T-helper 1 cell treated with Interleukin-12 subunit alpha and Interleukin-12 subunit beta and Interleukin-4 antibody, amounts not matched to agents 30 ng/mL and 1 ng/mL, for 36 hours (primary cell): ENCODE results near the gene TBX20. TPM values are rescaled to one million over a fixed set of nuclear protein-coding genes. Genes with fewer than 3 reads are reported as not detected.
"Not testable (repeated sequence)": the region's sequence is repeated elsewhere in the genome, so short reads cannot be mapped to it uniquely, and the experiment has no call there.

ENCODE experiments used
- intact Hi-C: fragments of 100-400 bp; cut with micrococcal nuclease; formaldehyde crosslinking; loops from one replicate; pipeline ENCODE4 v1.15.1; 2024
- total RNA-seq: library from RNA; stranded (reverse); gene quantifications from 2 replicates; pipeline ENCODE4 v1.2.3, GENCODE V29; 2022

Gene TBX20
- total RNA-seq, 1 donor from 2014 or later, result 0.25 TPM

GRCh38 chr7:35228496-35229051, 25.3 kb downstream of the TBX20 start:
- intact Hi-C loops, result not testable (repeated sequence)

- intact Hi-C loops, result not testable (repeated sequence)
Measured at GRCh38 chr7:35227438-35227837, 26.5 kb downstream of the TBX20 start.

DNA sequence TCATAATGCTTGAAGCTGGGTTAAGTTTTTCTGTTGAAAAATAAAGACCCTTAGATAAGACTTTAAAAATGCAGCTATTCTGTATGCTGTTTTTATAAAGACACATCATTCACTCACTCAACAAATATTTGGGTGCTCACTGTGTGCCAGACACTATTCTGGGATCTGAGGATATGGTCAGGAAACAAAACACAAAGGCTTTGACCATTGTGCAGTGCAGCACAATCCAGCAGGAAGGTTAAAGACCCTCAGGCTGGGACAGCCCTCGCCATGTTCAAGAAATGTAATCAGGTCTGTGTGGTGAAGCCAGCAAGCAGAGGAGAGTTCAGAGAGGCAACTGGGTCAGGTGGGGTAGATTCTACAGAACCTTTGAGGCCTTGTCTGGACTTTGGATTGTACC, 31.5 kb downstream of the TBX20 start:
- intact Hi-C loops, result not testable (repeated sequence)

GRCh38 chr7:35220176-35220575, 33.7 kb downstream of the TBX20 start:
- intact Hi-C loops, result not testable (repeated sequence)

- intact Hi-C loops, result not testable (repeated sequence)
Measured at GRCh38 chr7:35216033-35216432, 37.9 kb downstream of the TBX20 start.

GRCh38 chr7:35215063-35215462, 38.8 kb downstream of the TBX20 start:
- intact Hi-C loops, result not testable (repeated sequence)

DNA sequence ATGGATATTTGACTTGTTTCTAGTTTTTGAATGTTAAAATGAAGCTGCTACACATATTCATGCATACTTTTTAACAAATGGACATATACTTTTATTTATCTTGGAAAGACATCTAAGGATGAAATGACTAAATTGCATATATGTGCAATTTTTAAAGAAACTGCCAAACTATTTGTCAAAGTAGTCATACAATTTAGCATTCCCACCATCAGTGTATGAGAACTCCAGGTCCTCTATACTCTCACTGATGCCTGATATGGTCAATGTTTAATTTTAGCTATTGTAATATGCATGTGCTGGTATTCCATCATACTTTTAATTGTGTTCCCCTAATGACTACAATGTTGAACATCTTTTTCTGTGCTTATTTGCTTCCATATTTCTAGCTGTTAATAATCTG, 47.0 kb downstream of the TBX20 start:
- intact Hi-C loops, result loop anchor here (5.0 kb wide), 1 partner anchor 420 kb away; no protein-coding TSS in a partner anchor

- intact Hi-C loops, result loop anchor here (5.0 kb wide), 1 partner anchor 422 kb away; no protein-coding TSS in a partner anchor
Measured at GRCh38 chr7:35204850-35205249, 49.0 kb downstream of the TBX20 start.

DNA sequence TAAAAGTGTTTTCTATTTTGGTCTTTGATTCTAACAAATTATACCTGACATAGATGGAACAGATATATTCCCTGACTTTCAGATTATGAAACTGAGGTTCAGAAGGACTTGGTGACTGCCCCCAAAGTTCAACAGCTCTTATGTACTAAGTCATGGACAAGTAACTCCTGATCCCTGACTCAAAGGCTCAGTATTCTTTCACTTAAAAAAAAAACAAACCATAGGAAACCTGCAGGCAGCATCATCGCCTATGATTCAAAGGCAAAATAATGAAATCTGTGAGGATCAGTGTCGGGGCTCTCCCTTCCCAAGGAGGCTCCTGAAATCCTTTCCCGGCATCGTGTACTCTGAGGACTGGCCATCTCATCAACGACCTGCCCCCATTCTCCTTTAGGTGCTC, 49.9 kb downstream of the TBX20 start:
- intact Hi-C loops, result not testable (repeated sequence)

- intact Hi-C loops, result not testable (repeated sequence)
Measured at GRCh38 chr7:35202353-35202752, 51.5 kb downstream of the TBX20 start.

DNA sequence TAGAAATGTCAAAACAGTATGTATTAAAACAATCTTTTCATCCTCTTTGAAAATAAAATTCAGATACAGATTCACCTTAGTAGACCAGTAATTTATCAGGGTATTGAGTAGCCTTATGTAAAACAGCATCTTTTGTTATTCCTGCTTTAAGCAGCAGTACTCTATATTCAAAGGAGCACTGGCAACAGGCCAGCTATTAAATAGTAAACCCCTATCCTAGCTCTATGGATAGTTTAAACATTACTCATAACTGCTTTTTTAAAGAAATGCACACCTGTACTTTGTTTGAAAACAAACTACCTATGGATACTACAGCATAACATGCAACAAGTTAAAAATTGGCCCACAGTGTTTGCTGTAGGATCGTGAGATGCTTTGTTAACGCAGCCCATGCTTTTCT, 53.7 kb downstream of the TBX20 start:
- intact Hi-C loops, result not testable (repeated sequence)

DNA sequence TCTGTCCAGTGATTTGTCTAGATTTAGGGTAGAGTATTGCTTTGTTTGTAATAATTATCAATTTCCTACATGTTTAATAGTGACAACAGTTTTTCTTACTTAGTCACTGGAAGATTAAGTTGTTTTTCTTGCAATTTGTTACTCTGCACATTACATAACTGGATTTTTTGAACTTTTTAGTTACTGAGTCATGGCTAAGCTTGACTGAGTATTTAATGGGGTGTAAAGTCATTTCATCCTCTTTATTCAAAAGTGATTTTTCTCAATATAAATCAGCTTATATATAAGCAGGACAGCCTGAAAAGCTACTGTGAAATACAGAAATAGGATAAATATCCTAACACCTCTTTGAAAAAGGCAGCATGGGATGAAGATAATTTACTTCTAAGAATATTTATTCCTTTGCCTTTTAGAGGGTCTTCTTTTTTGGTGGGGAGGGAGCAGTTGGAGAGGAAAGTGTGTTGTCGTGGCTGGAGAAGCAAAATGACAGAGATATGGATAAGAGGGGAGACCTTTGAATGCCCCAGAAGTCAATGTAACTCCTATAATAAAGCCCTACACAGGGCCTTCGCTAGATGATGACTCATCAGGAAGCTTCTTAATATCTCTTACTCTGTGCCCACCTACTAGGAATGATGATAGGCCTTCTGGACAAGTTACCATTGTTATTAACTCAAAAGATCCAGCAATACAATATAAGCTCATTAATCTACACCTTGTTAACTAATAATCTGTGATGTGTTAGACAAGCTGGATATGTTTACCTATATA, 55.3 kb downstream of the TBX20 start:
- intact Hi-C loops, result not testable (repeated sequence)

GRCh38 chr7:35191571-35191970, 62.3 kb downstream of the TBX20 start:
- intact Hi-C loops, result loop anchor here (2.0 to 5.0 kb wide), 2 partner anchors 345 to 431 kb away; no protein-coding TSS in a partner anchor

DNA sequence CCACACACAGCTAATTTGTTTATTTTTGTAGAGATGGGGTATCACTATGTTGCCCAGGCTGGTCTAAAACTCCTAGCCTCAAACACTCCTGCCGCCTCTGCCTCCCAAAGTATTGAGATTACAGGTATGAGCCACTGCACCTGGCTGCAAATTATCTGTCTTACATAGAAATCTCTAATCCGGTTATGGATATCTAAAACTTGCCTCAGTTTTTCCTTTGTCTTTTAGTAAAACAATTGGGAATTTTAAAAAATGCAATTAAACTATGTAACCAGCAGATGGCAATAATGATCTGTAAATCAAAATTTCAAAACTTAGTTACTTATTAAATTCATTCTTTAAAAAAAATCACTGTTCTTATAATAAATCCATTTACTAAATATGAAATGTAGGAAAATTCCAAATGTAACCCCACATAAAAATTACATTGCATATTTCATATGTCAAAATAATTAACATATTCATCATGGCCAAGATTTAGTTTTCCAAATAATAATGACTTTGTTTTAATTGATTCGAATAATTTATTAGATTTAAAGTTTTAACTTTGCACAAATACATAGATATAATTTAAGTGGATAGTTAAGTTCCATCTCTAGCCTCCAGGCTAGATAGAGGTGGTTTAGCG, 63.6 kb downstream of the TBX20 start:
- intact Hi-C loops, result loop anchor here (1.0 to 5.0 kb wide), 3 partner anchors 330 to 432 kb away; no protein-coding TSS in a partner anchor

- intact Hi-C loops, result loop anchor here (5.0 kb wide), 1 partner anchor 66 kb away; the partner anchor contains the start of gene TBX20
Measured at GRCh38 chr7:35186751-35187150, 67.1 kb downstream of the TBX20 start.

DNA sequence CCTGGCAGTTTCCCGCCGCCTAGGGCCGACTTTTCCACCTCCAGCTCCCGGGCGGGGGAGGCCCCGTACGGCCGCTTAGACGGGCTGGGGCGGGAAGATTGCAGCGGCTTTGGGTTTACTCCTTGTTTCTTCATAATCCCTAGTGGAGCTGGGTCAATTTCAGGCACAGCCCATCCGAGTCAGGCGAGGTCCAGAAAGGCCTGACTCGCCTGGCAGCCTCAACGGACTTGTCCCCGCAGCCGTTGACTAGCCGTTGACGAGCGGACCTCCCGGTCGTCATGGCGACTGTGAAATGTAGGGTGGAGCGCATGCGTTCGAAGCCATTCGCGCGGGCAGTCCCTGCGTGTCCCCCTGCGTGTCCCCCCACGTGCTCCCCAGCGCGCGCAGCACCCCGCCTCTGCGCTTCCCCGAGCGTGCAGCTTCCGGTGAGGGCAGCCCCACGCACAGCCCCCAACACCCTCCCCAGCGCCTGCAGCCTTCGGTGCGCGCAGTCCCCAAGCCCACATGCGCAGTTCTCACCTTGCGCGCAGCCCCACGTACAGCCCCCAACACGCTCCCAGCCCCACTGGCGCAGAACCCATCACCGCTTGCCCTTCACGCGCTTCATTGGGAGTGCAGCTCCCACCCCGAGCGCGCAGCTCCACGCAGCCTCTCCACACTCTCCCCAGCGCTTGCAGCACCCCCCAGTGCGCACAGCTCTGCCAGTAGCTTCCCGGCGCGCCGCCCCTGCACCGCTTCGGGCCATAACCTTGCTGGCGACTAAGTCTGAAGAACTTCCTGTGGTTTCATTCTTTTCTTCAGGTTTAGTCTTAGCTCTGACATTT, 67.8 kb downstream of the TBX20 start:
- intact Hi-C loops, result loop anchor here (5.0 kb wide), 1 partner anchor 66 kb away; the partner anchor contains the start of gene TBX20

DNA sequence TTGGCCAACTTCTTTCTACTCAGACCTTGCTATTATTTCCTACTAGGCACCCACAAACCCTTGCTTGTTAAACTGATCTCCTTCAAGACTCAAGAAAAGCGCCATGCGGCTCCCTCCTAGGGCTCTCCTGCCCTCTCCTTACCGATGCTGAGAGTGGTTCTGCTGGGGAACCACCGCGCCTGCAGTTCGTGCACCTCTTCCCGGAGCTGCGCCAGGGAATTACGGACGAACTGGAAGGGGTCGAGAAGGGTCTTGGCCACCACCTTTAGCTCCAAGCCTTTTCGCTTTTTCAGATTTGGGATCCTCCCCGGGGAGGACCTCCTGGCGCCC, 68.4 kb downstream of the TBX20 start:
- intact Hi-C loops, result loop anchor here (5.0 kb wide), 1 partner anchor 67 kb away; the partner anchor contains the start of gene TBX20

DNA sequence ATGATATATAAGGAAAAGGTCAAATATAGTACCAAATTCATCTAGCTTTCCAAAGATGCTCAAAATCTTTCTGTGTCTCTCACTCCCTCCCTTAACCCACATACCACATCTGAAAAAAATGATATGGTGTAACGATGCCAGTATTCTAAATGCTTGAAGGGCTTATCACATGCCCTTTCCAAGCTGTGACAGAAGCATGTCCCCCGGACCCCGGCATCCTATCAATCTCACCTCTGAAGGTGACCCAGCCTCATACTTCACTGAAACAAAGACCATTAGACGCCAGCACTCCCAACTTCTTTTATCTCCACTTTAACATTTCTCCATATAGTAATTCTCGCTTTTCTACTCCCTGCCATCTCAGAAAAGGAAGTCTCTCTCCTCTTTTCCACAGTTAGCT, 68.9 kb downstream of the TBX20 start:
- intact Hi-C loops, result loop anchor here (5.0 kb wide), 1 partner anchor 67 kb away; the partner anchor contains the start of gene TBX20

- intact Hi-C loops, result not testable (repeated sequence)
Measured at GRCh38 chr7:35183873-35184503, 69.9 kb downstream of the TBX20 start.

DNA sequence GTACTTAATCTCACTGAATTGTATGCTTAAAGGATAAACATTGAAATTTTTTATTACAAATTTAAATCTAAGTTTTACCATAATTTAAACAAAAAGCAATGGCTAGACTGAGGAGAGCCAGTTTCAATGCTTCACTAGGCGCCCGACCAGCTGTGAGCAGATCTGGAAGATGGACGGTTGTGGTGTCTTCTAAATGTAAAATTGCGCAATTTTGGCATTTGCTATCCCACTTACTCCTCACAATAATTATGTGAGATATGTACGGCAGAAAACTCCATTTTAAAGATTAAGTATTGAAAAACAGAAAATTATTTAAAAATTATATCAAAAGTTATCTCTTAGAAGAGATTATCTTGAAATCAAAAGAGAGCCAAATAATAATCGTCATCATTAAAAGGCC, 73.2 kb downstream of the TBX20 start:
- intact Hi-C loops, result not testable (repeated sequence)

- intact Hi-C loops, result not testable (repeated sequence)
Measured at GRCh38 chr7:35173176-35173575, 80.7 kb downstream of the TBX20 start.
